Measurements from ENCODE around the gene SH3RF3.

The SH3RF3 gene

DNA sequence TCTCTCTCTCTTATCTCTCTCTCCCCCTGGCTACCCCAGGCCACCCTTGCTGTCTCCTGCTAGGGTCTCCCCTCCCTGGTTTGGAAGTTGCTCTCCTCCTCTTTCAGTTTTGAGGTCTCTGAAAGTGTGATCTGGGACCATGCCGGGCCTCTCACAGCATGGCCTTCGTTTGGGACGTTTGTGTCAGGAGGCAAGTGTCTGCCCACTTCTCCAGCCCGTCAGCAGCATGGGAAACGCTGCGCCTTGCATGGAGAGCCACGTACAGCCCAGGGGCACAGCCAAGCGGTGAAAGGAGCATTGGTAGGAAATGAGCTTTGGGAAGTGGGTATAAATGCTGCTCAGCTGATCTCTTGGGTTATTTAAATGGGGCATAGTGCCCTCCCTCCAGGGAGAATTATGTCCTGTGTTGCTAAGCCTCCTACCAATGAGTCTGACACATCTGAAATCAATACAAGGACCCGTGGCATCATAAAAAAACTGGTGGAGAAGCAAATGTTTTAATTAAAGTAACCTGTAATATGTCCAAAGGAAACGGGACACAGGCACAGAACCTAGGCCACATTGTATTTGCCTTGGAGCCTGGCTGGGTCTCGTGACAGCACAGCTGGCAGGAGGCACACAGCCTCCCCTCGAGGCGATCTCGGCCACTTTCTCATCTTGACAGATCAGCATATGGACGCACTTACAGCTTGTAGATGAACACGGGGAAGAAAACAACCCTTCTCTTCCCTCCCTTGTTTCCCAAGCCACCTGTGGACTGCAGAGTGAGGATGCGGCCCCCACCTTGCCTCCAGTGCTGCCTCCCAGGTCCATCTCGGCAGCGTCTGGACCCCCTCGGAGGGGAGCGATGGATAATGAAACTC is 72.7 kb downstream of the SH3RF3 start:
- Histone ChIP-seq H2AFZ (ENCODE audit: low read depth) (no peak overlapping the region), H3K4me3 (IDR thresholded peaks at IDR 0.05; ENCODE audit: insufficient read depth, low read depth, low read length) (no peak overlapping the region), H3K4me1 (ENCODE audit: low read depth, poor library complexity, severe bottlenecking) (peaks cover 7% of the 10 kb centered on the region), H3K27me3 (ENCODE audit: insufficient read depth, low read depth) (no peaks in the 10 kb centered on the region), H3K79me2 (ENCODE audit: insufficient read depth, low read depth) (no peaks in the 10 kb centered on the region), H3K4me2 (no peak overlapping the region), H3K27ac (no peak overlapping the region), H4K20me1 (ENCODE audit: insufficient read depth) (no peaks in the 10 kb centered on the region), H3K36me3 (ENCODE audit: insufficient read depth) (no peaks in the 10 kb centered on the region), H3K9ac (no peak overlapping the region)
- TF ChIP-seq CTCF (conservative IDR thresholded peaks at IDR 0.05; ENCODE audit: low read depth, low read length): no peak

DNA sequence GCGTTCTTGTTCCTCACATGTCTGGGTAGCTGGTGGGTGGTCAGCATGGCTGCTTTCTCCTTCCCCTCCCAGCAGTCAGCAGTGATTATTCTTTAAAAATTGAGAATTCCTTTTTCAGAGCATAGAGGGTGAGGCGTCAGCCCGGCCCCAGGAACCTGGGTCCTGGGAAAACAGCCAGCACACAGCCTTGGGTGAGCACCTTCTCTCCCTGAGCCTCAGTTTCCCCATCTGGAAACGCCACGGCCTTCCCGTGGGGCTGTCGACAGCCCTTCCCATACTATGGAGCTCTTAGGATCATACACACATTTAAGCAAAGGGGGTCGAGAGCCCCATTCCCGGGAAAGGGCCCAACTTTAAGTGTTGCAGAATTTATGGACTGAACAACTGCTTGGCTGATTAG is 73.5 kb downstream of the SH3RF3 start:
- Histone ChIP-seq H3K9ac (no peak overlapping the region), H3K4me1 (ENCODE audit: low read depth, poor library complexity, severe bottlenecking) (peaks cover 5% of the 10 kb centered on the region), H3K27me3 (ENCODE audit: insufficient read depth, low read depth) (no peaks in the 10 kb centered on the region), H4K20me1 (ENCODE audit: insufficient read depth) (no peaks in the 10 kb centered on the region), H3K79me2 (ENCODE audit: insufficient read depth, low read depth) (no peaks in the 10 kb centered on the region), H3K4me3 (IDR thresholded peaks at IDR 0.05; ENCODE audit: insufficient read depth, low read depth, low read length) (no peak overlapping the region), H3K36me3 (ENCODE audit: insufficient read depth) (no peaks in the 10 kb centered on the region), H2AFZ (ENCODE audit: low read depth) (no peak overlapping the region), H3K4me2 (no peak overlapping the region), H3K27ac (no peak overlapping the region)
- no peak for TF ChIP-seq CTCF (conservative IDR thresholded peaks at IDR 0.05; ENCODE audit: low read depth, low read length)

GRCh38 chr2:109203246-109204011 is 74.4 kb downstream of the SH3RF3 start:
- H3K4me3 ChIP-seq (IDR thresholded peaks at IDR 0.05; ENCODE audit: insufficient read depth, low read depth, low read length): no peak overlapping the region
- TF ChIP-seq CTCF (conservative IDR thresholded peaks at IDR 0.05; ENCODE audit: low read depth, low read length): no peak
- H3K79me2 ChIP-seq (ENCODE audit: insufficient read depth, low read depth): no peaks in the 10 kb centered on the region
- H2AFZ ChIP-seq (ENCODE audit: low read depth): no peak overlapping the region
- no peaks in the 10 kb centered on the region for H3K27me3 ChIP-seq (ENCODE audit: insufficient read depth, low read depth)
- no peak overlapping the region for H3K27ac ChIP-seq
- H3K9ac ChIP-seq: no peak overlapping the region
- H3K4me1 ChIP-seq (ENCODE audit: low read depth, poor library complexity, severe bottlenecking): no peaks in the 10 kb centered on the region
- H3K4me2 ChIP-seq: no peak overlapping the region
- no peaks in the 10 kb centered on the region for H3K36me3 ChIP-seq (ENCODE audit: insufficient read depth)
- H4K20me1 ChIP-seq (ENCODE audit: insufficient read depth): no peaks in the 10 kb centered on the region

- no peak overlapping the region for H3K4me2 ChIP-seq
- no peak overlapping the region for H3K4me3 ChIP-seq (IDR thresholded peaks at IDR 0.05; ENCODE audit: insufficient read depth, low read depth, low read length)
- no peak overlapping the region for H2AFZ ChIP-seq (ENCODE audit: low read depth)
- no peak overlapping the region for H3K9ac ChIP-seq
- no peaks in the 10 kb centered on the region for H3K36me3 ChIP-seq (ENCODE audit: insufficient read depth)
- H4K20me1 ChIP-seq (ENCODE audit: insufficient read depth): no peaks in the 10 kb centered on the region
- no peaks in the 10 kb centered on the region for H3K4me1 ChIP-seq (ENCODE audit: low read depth, poor library complexity, severe bottlenecking)
- H3K79me2 ChIP-seq (ENCODE audit: insufficient read depth, low read depth): no peaks in the 10 kb centered on the region
- no peak for TF ChIP-seq CTCF (conservative IDR thresholded peaks at IDR 0.05; ENCODE audit: low read depth, low read length)
- no peak overlapping the region for H3K27ac ChIP-seq
- no peaks in the 10 kb centered on the region for H3K27me3 ChIP-seq (ENCODE audit: insufficient read depth, low read depth)
Measured at GRCh38 chr2:109204412-109204811, 75.4 kb downstream of the SH3RF3 start.

Measured in KMS-11 (cell line).